Fibroblast of pulmonary artery (primary cell): ENCODE measurements around the gene IKZF4.

Experiments
- DNase-seq: peaks from one replicate; pipeline ENCODE4 v3.0.0-alpha.2; 2010; ENCODE audit warnings: low read depth
- H3K4me3 ChIP-seq: replicated peaks from 2 replicates; pipeline ENCODE4 v1.5.1; 2011; ENCODE audit warnings: low read depth, mild to moderate bottlenecking, control low read depth, low read length, moderate library complexity
- CTCF ChIP-seq: IDR thresholded peaks from 2 replicates; pipeline ENCODE4 v1.5.1; 2011; ENCODE audit warnings: mild to moderate bottlenecking, control low read depth, low read length, inconsistent platforms; ENCODE audit errors: missing control alignments

The IKZF4 gene

DNA sequence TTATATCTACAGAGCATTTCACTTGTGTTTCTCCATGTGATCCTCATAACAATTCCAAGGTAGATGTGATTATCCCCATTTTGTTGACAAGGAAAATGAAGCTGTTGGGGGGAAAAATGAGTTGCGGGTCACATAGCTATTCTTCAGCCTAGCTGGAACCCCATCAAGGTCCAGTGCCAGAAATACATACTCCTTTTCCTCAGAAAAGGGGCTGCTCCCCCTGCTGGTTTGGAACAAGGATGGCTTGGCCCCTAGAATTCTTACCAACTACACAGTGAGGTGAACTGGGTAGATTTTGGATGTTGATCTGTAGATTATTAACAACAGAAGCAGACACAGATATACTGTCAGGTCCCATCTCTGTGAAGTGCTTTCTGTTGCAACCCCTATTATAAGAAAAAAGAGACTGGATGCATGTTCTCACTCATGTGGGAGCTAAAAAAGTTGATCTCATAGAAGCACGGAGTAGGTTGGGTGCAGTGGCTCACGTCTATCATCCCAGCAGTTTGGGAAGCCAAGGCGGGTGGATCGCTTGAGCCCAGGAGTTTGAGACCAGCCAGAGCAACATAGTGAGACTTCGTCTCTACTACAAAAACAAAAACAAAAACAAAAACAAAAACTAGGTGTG is 8.9 kb downstream of the IKZF4 start:
- DNase-seq: peak; percentile 82
- TF ChIP-seq CTCF: peak; percentile 91
- H3K4me3 ChIP-seq: no peak overlapping the region

GRCh38 chr12:56031987-56032386 is 11.1 kb downstream of the IKZF4 start:
- DNase-seq: no peak
- TF ChIP-seq CTCF: no peak

GRCh38 chr12:56034586-56035332 is 13.9 kb downstream of the IKZF4 start:
- H3K4me3 ChIP-seq: no peak overlapping the region
- DNase-seq: no peak
- no peak for TF ChIP-seq CTCF

More at GRCh38 chr12:56031987-56032386, 11.1 kb downstream of the IKZF4 start:
- no peak overlapping the region for H3K4me3 ChIP-seq

- DNase-seq: no peak
- no peak overlapping the region for H3K4me3 ChIP-seq
- TF ChIP-seq CTCF: no peak
These were observed 16.3 kb downstream of the IKZF4 start for GRCh38 chr12:56037161-56037560.

GRCh38 chr12:56038022-56038655 is 17.3 kb downstream of the IKZF4 start:
- no peak for TF ChIP-seq CTCF

DNA sequence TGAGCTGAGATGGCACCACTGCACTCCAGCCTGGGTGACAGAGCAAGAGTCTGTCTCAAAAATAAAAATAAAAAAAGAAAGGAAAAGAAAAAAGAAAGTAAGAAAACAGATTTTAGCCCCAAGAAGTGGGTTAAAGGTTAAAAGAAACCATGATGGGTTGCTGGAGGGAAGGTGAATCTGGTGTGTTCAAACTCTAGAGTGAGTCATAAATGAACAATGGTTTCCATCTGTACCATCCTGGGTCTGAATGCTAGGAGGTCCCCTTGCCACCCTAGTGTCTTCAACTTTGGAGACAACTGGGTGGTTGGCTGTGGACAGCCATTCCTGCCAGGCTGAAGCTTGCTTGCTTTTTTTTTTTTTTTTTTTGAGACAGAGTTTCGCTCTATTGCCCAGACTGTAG is 19.3 kb downstream of the IKZF4 start:
- no peak for TF ChIP-seq CTCF
- DNase-seq: no peak
- H3K4me3 ChIP-seq: no peak overlapping the region

More at GRCh38 chr12:56038022-56038655, 17.3 kb downstream of the IKZF4 start:
- H3K4me3 ChIP-seq: no peak overlapping the region
- no peak for DNase-seq
